ENCODE measurements around the gene MICAL1.

The MICAL1 gene

GRCh38 chr6:109451376-109451775, 4.2 kb downstream of the MICAL1 start:
- Histone ChIP-seq H3F3A (ENCODE audit: insufficient read depth, low read length) (peaks cover 15% of the 10 kb centered on the region), H3K27ac (ENCODE audit: low read length) (no peak overlapping the region), H3K27me3 (replicated peaks; ENCODE audit: insufficient read depth, low read length) (no peaks in the 10 kb centered on the region), H3K4me3 (ENCODE audit: low read length) (no peak overlapping the region), H3K36me3 (replicated peaks; ENCODE audit: insufficient read depth, low read length) (no peaks in the 10 kb centered on the region), H3K4me2 (ENCODE audit: low read depth, low read length) (no peak overlapping the region), H3K9me2 (replicated peaks; ENCODE audit: insufficient read depth, low read length) (no peaks in the 10 kb centered on the region), H2AFZ (ENCODE audit: low read length) (no peak overlapping the region), H3K9me3 (replicated peaks; ENCODE audit: insufficient read depth, low read length) (no peaks in the 10 kb centered on the region), H3K4me1 (ENCODE audit: low read length) (peaks cover 13% of the 10 kb centered on the region), H3K79me2 (ENCODE audit: low read length) (peaks cover 25% of the 10 kb centered on the region), H4K20me1 (ENCODE audit: insufficient read depth, low read length) (no peaks in the 10 kb centered on the region), H3K9ac (ENCODE audit: low read length) (no peak overlapping the region)
- TF ChIP-seq CTCF (IDR thresholded peaks at IDR 0.05; ENCODE audit: low read length) (no peak), EZH2 (optimal IDR thresholded peaks at IDR 0.05; ENCODE audit: low read depth, low read length) (no peak), EZH2phosphoT487 (IDR thresholded peaks at IDR 0.05; ENCODE audit: low read length) (no peak)
- no peak for DNase-seq

- H3K36me3 ChIP-seq (replicated peaks; ENCODE audit: insufficient read depth, low read length): no peaks in the 10 kb centered on the region
- H3K9me2 ChIP-seq (replicated peaks; ENCODE audit: insufficient read depth, low read length): no peaks in the 10 kb centered on the region
- H3K9me3 ChIP-seq (replicated peaks; ENCODE audit: insufficient read depth, low read length): no peaks in the 10 kb centered on the region
- H3K4me1 ChIP-seq (ENCODE audit: low read length): peaks cover 12% of the 10 kb centered on the region
- no peak for DNase-seq
- H3K27me3 ChIP-seq (replicated peaks; ENCODE audit: insufficient read depth, low read length): no peaks in the 10 kb centered on the region
- no peak for TF ChIP-seq EZH2phosphoT487 (IDR thresholded peaks at IDR 0.05; ENCODE audit: low read length)
- TF ChIP-seq EZH2 (optimal IDR thresholded peaks at IDR 0.05; ENCODE audit: low read depth, low read length): no peak
- no peak for TF ChIP-seq CTCF (IDR thresholded peaks at IDR 0.05; ENCODE audit: low read length)
- no peak overlapping the region for H3K4me3 ChIP-seq (ENCODE audit: low read length)
- no peak overlapping the region for H3K4me2 ChIP-seq (ENCODE audit: low read depth, low read length)
- no peak overlapping the region for H2AFZ ChIP-seq (ENCODE audit: low read length)
- no peaks in the 10 kb centered on the region for H4K20me1 ChIP-seq (ENCODE audit: insufficient read depth, low read length)
- no peak overlapping the region for H3K9ac ChIP-seq (ENCODE audit: low read length)
- H3K79me2 ChIP-seq (ENCODE audit: low read length): peaks cover 21% of the 10 kb centered on the region
- peaks cover 10% of the 10 kb centered on the region; the same call in 1 of the 2 replicates for H3F3A ChIP-seq (ENCODE audit: insufficient read depth, low read length)
- H3K27ac ChIP-seq (ENCODE audit: low read length): no peak overlapping the region
Observed at GRCh38 chr6:109450801-109451200, 4.8 kb downstream of the MICAL1 start.

GRCh38 chr6:109449795-109450673, 5.5 kb downstream of the MICAL1 start:
- TF ChIP-seq CTCF (IDR thresholded peaks at IDR 0.05; ENCODE audit: low read length) (no peak), EZH2 (optimal IDR thresholded peaks at IDR 0.05; ENCODE audit: low read depth, low read length) (no peak), EZH2phosphoT487 (IDR thresholded peaks at IDR 0.05; ENCODE audit: low read length) (no peak)
- H3K9ac ChIP-seq (ENCODE audit: low read length): no peak overlapping the region
- H3K4me2 ChIP-seq (ENCODE audit: low read depth, low read length): no peak overlapping the region
- H3K79me2 ChIP-seq (ENCODE audit: low read length): peaks cover 19% of the 10 kb centered on the region
- H3K27ac ChIP-seq (ENCODE audit: low read length): no peak overlapping the region
- H3K36me3 ChIP-seq (replicated peaks; ENCODE audit: insufficient read depth, low read length): no peaks in the 10 kb centered on the region
- H3K4me1 ChIP-seq (ENCODE audit: low read length): peaks cover 12% of the 10 kb centered on the region
- no peak overlapping the region for H2AFZ ChIP-seq (ENCODE audit: low read length)
- H3K27me3 ChIP-seq (replicated peaks; ENCODE audit: insufficient read depth, low read length): no peaks in the 10 kb centered on the region
- H3K9me3 ChIP-seq (replicated peaks; ENCODE audit: insufficient read depth, low read length): no peaks in the 10 kb centered on the region
- H3K4me3 ChIP-seq (ENCODE audit: low read length): no peak overlapping the region
- DNase-seq: no peak
- H3F3A ChIP-seq (ENCODE audit: insufficient read depth, low read length): 0 out of 2 replicates have a peak, but pooled peaks cover 6% of the 10 kb centered on the region
- H4K20me1 ChIP-seq (ENCODE audit: insufficient read depth, low read length): no peaks in the 10 kb centered on the region
- no peaks in the 10 kb centered on the region for H3K9me2 ChIP-seq (replicated peaks; ENCODE audit: insufficient read depth, low read length)

Data from MM.1S (cell line).